ENCODE results near the gene CEACAM18.
"Not testable (repeated sequence)": the region's sequence is repeated elsewhere in the genome, so short reads cannot be mapped to it uniquely, and the experiment has no call there.

Gene CEACAM18

GRCh38 chr19:51497666-51498065, 19.3 kb downstream of the CEACAM18 start:
- DNase-seq (ENCODE audit: insufficient read length, low spot score): no peak
- no peak for TF ChIP-seq CTCF (IDR thresholded peaks at IDR 0.05; ENCODE audit: insufficient read depth, missing control alignments)
- FAIRE-seq: no peak

GRCh38 chr19:51500931-51501330, 22.6 kb downstream of the CEACAM18 start:
- not testable (repeated sequence) for DNase-seq (ENCODE audit: insufficient read length, low spot score)

GRCh38 chr19:51501594-51502263, 23.4 kb downstream of the CEACAM18 start, which contains the start of gene SIGLEC12:
TSS of gene SIGLEC12 (minus strand) at chr19:51501800. CDS start at chr19:51501733, 67 bp downstream.
- FAIRE-seq (no peak), DNase-seq (ENCODE audit: insufficient read length, low spot score) (no peak)
- TF ChIP-seq CTCF (IDR thresholded peaks at IDR 0.05; ENCODE audit: insufficient read depth, missing control alignments): no peak

More at GRCh38 chr19:51500931-51501330, 22.6 kb downstream of the CEACAM18 start:
- FAIRE-seq: not testable (repeated sequence)

- DNase-seq (ENCODE audit: insufficient read length, low spot score) (no peak), FAIRE-seq (no peak)
- TF ChIP-seq CTCF (IDR thresholded peaks at IDR 0.05; ENCODE audit: insufficient read depth, missing control alignments): no peak
Observed at GRCh38 chr19:51503286-51503817, 25.0 kb downstream of the CEACAM18 start.

GRCh38 chr19:51503896-51504295, 25.6 kb downstream of the CEACAM18 start:
- FAIRE-seq (no peak), DNase-seq (ENCODE audit: insufficient read length, low spot score) (no peak)
- no peak for TF ChIP-seq CTCF (IDR thresholded peaks at IDR 0.05; ENCODE audit: insufficient read depth, missing control alignments)

GRCh38 chr19:51505904-51506303, 27.6 kb downstream of the CEACAM18 start:
- FAIRE-seq: no peak
- no peak for TF ChIP-seq CTCF (IDR thresholded peaks at IDR 0.05; ENCODE audit: insufficient read depth, missing control alignments)
- no peak for DNase-seq (ENCODE audit: insufficient read length, low spot score)

GRCh38 chr19:51507192-51507591, 28.9 kb downstream of the CEACAM18 start:
- DNase-seq (ENCODE audit: insufficient read length, low spot score) (no peak), FAIRE-seq (no peak)
- TF ChIP-seq CTCF (IDR thresholded peaks at IDR 0.05; ENCODE audit: insufficient read depth, missing control alignments): no peak

Measured in D721Med (cell line).